ENCODE results near the gene ZNF587B. TPM values are rescaled to one million over a fixed set of nuclear protein-coding genes. Genes with fewer than 3 reads are reported as not detected.

ZNF587B gene
- total and polyA plus RNA-seq, 9 of the 15 experiments (the other 6 are each of a cell fraction or from before 2014, with no cell fraction given): 7.4 to 37.5 (median 20.8) TPM

- TF ChIP-seq MYC (IDR thresholded peaks at IDR 0.05; ENCODE audit: low read depth, low read length): peak; percentile 98
- TF ChIP-seq MYC (CRISPR knock-in tag; IDR thresholded peaks at IDR 0.05; ENCODE audit: borderline replicate concordance, low read depth): peak; percentile 78; the same call in 1 of the 2 replicates
- peak; percentile 63 for TF ChIP-seq SP2 (IDR thresholded peaks at IDR 0.05; ENCODE audit: extremely low read depth, low read depth, low read length, poor library complexity, severe bottlenecking)
- peak; percentile 82 for TF ChIP-seq SAP30 (IDR thresholded peaks at IDR 0.05; ENCODE audit: borderline replicate concordance, insufficient read depth, low read depth, low read length, poor library complexity, severe bottlenecking)
- TF ChIP-seq CHCHD3 (CRISPR knock-in tag; IDR thresholded peaks at IDR 0.05): no peak
- peak; percentile 84 for TF ChIP-seq TBP (optimal IDR thresholded peaks at IDR 0.05; ENCODE audit: low read depth, low read length)
- TF ChIP-seq CTBP1 (IDR thresholded peaks at IDR 0.05; ENCODE audit: borderline replicate concordance): peak; percentile 46; the same call in 1 of the 2 replicates
- peak; percentile 26; the same call in 1 of the 2 replicates for TF ChIP-seq KAT7 (CRISPR knock-in tag; IDR thresholded peaks at IDR 0.05; ENCODE audit: borderline replicate concordance)
- peak; percentile 98 for TF ChIP-seq EP400 (IDR thresholded peaks at IDR 0.05)
- no peak for TF ChIP-seq CREB1 (IDR thresholded peaks at IDR 0.05)
- peak; percentile 70 for TF ChIP-seq CREB1 (CRISPR knock-in tag; IDR thresholded peaks at IDR 0.05)
- TF ChIP-seq TAF9B (IDR thresholded peaks at IDR 0.05; ENCODE audit: partially characterized antibody): peak; percentile 59
- 0 out of 2 replicates have a peak, but pooled peaks have one; percentile 61 for TF ChIP-seq CBFB (CRISPR knock-in tag; IDR thresholded peaks at IDR 0.05)
Measured at GRCh38 chr19:57819475-57820148, 10.5 kb upstream of the ZNF587B start (continued).
